SKM-1 (cell line): ENCODE results near the gene CMSS1.
A peak's percentile ranks its signal among the peaks of the same experiment; 100 is the strongest.

Experiments
- DNase-seq: peaks from one replicate; lab custom pipeline; 2025; ENCODE audit not compliant: unreplicated experiment; lab: John Stamatoyannopoulos, UW

CMSS1 gene

DNA sequence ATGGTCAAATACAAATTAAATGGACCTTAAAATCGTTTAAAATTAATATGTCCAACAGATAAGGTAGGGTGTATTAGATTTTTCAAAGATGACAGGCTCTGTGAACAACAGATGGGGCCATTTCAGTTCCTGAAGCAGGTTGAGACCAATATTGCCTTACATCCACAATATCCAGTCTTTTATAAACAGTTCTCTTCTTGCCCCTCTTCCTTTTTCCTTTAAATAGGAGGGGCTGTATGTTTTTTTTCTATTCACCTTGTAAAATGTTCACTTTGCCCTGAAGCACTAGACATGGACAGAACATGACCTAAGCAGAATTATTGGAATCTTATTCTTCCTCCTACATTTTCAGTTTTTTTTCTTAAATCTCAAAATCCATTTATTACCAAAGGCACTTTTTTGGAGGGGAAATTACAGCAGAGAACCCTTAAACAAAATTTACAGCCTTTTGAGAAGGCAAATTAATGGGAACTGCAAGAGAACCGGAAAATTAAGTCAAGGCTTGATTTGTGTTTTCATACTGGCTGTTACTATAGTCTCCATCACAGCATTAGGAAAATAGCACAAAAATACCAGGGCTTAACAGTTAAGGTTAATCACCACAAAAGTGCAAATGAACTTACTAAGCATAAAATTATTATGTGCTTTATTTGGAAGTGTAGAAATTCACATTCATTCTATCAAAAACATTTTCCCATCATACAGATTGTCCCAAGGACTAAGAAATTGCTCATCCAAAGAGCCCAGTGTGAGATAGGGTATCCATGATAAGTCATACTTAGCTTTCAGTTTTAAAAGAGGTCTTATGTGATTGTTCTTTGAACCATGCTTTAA is 55.8 kb downstream of the CMSS1 start:
- no peak for DNase-seq

DNA sequence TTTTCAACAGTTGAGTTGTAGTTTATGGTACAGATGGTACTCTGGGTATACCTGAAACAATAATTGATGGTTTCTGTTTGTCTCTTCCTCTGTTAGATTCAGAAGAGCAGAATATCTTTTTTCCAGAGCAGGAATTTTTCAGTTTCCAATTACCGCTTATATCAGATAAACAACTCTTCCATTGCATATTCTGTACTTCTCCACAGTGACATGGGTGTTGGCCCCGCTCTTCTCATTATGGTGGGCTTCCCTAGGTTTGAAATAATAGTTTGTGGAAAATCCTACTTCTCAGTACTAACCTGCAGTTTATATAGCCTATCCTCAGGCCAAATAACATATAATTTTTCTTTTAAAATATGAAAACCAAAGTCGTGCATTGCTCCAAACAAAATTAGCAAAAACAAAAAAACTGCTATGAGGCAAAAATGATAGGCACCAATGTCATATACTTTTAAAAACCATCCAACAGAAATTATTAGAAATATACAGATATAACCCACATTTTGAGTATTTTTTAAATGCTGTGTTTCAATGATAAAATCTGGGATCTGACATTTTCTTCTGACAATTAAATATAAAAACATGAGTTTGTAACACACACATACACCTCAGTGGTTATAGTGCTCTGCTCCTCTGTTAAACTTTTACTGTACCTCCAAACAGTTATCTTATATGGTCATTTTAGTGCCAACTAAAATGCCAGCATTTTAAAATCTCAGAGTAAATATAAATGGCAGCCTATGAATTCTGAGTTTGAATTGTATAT is 56.8 kb downstream of the CMSS1 start:
- DNase-seq: no peak

DNA sequence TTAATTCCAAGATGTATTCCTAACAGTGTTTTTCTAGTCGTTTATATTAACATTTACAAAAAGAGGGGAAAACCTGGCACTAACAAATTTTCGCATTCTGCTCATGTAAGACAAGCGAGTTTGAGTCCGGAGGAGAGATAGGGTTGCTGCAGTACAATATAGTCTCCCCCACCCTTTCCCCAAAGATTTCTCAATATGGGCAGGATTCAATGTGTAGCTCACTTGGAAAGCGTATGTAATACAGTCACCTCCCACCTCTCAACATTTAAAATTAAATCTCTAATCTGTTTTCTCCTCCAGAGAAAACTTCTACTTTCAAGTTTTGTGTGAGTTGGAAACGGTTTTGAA is 57.9 kb downstream of the CMSS1 start:
- DNase-seq: peak; percentile 43

DNA sequence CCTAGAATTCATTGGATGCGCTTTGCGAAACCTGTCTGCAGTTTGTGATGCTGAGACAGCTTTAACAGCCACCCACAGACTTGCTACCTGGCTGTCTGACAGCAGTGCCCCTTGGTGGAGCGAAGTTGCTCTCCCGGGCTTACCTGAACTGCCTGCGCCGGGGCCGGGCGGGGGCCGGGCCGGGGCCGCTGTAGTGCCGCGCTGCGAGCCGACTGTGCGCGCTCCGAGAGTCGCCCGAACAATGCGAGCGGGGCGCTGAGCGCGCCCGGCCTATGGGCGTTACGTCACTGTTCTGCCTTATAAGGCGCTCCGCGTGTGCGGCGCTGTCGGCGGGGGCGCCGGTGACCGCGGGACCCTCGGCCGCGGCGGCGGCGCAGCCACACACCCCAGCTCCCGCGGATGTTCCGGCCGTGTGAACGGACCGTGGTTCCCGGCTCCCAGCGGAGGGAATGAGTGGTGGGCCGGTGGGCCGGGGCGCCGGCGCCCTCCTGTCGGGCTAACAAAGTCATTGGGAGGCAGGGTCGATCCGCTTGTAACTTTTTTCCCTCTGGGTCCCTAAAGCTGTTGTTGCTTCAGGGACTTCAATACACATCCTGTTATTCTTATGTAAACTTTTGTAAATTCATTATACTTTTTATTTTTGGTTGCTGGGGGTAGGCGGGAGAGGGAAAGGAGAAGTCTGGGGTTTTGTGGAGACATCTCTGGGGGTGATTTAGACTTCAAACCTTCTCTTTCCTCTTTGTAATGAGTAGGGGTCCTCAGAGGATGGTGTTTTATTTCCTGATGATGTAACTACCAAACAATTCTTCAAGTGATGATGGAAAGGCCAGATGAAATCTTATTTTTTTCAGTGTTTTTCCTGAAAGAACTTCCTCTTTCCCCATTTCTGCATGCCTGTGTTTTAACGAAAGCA is 58.5 kb downstream of the CMSS1 start:
- peak; percentile 34 for DNase-seq

DNA sequence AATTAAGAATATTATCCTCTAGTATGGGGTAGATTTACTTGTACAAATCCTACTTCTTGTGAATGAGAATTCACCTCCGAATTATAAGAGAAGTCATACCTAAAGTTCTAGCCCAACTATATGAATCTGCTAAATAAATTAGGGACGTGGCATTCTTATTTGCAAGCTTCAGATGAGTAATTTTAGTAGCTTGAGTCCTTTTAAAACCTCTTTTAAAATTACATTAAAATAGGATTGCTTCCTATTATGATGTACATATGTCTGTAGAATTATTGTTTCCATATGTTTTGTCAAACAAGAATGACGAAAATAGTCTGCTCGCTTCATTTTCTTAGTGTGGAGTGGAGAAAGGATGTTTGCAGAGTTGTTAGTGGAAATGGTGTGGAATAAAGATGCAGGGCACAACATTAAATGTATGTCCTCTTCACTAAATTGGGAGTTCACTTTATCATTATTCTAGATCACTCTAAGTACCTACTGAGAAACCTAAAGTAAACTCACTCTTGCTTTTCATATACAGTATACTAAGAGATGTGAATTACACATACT is 59.4 kb downstream of the CMSS1 start:
- DNase-seq: no peak

DNA sequence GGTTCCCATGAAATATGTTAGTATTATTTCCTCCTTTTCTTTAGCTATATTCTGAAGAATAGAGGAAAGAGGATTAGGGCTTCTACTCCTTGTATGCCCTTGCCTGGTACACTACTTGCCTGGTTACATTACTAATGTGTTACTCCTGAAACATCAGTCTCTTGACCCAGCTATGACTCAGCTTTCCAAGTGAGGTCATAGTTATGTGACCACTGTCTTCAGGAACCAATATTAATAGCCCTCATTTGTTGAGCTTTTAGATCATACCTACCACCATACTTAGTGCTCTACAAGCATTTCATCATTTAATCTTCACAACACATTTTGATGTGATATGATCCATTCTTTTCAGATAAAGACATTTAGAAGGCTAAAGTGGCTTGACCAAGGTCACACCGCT is 60.3 kb downstream of the CMSS1 start:
- no peak for DNase-seq

DNA sequence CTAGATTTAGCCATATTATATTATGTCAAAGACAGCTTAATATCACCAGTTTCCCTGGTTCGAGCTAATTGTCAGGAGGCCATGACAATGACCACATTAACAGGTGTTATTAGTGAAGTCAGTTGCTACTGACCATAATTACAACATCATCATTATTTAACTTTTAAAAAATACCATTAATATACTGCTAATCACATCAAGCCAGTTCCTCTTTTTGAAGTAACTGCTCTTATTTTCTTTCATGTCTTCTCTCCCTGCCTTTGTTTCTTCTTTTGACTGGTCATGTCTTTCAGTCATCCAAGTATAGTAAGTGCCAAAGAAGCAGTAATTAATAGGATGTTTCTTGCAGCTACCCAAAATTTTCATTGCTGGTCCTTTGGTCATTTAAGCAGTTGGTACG is 61.6 kb downstream of the CMSS1 start:
- no peak for DNase-seq

DNA sequence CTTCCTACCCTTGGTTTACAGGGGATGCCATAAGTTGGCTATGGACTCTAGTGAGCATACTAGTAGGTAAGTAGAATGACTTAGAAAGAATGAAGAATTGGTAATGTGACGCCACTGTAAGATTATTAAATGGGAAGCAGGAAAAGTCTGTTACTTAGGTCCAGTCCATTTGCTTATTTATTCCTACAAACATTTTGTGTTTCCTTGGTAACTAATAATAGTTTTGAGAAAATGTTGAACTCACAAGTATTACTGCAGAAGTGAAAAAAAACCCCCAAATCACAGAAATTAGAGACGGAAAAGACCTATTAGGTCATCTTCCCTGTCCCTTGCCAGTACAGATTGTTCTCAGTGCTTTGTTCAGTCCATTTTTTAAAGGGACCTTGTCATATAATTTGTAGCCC is 63.5 kb downstream of the CMSS1 start:
- DNase-seq: no peak

DNA sequence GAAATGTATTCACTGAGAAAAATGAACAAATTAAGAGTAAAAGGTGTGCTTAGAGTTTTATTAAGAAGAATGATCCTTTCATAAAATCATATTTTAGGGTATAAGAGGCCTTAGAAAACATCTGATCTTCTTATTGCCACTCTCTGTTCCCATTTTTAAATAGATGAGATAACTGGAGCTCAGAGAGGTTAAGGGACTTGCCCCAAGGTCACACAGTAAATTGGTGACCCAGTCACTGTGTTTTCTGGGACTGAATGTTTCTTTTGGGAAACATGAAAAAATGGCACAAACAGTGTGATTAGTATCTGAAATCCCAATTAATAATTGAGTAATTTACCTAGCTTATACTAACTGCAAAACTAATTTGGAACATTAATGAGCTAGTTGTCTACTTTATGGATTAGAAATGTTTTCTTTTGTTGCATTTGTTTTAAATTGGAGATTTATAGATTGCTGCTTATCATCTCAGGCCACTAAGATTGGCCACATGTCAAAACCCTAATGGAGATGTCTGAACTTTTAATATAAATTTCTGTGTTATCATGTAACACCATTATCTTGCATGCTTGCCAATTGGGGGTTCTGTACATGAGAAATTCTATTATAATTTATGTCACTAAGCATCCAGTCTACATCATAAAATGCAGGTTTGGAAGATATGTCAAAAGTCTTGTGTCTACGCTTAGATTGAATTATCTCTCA is 64.9 kb downstream of the CMSS1 start:
- no peak for DNase-seq

DNA sequence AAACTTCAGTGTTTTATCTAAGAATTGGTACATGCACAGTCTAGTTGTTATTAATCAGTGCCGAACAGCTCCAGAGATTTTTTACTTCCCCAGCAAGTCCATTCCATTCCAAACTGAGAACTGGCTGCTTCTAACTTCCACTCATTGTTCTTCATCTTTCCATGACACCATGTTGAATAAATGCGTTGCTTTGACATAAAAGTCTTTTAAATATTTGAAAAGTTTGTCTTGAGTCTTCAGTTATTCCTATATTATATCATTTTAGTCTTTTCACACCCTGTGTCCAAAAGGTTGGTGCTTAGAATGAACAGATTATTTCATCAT is 65.4 kb downstream of the CMSS1 start:
- DNase-seq: no peak

DNA sequence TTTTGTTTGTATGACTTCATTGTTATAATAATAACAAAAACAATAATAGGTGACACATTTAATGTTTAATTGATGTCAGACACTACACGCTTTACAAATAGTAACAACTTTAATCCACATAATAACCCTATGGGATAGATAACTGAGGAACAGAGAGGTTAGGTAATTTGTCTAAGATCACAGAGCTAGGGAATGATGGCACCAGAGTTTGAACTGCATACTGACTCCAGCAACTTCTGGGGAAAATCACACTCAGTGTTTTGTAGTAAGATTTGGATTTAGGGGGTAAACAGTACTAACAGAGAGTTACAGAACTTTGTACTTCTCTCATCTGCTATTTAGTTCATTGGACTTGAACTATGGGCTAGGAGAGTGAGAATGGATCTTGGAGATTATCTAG is 66.0 kb downstream of the CMSS1 start:
- DNase-seq: no peak

DNA sequence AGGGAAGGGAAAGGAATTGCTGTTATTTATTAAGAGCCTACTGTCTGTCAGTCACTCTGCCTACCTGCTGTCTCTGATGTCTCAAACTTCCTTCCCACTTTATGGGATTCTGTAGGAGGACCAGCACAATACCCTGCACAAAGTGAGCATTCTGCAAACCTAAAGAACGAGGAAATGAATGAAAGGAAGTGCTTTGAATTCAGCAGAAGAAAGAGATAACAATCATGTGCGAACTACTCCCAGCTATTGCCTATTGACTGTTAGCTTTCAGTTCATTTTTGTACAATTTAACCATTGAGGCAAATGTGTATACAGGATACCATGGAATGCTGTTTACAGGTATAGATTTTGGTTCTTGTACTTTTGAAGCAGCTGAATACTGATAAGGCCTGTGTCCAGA is 66.8 kb downstream of the CMSS1 start:
- DNase-seq: no peak

DNA sequence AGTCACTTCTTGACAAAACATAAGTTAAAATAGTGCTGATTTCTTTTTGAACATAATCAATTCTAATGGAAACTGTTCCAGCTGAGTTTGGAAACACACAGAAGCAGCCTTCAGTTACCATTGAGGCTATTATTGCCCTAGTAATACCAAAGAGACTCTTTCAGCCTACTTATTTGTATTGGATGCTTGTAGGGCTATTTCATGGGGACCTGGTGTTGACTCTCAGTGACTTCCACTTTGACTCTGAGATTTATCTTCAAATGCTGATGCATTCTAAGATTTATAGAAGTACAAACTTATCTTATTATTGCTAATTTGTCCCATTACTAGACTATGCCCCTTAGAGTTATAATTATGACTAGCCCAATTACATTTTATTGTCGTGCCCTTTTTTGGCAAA is 67.4 kb downstream of the CMSS1 start:
- DNase-seq: no peak

DNA sequence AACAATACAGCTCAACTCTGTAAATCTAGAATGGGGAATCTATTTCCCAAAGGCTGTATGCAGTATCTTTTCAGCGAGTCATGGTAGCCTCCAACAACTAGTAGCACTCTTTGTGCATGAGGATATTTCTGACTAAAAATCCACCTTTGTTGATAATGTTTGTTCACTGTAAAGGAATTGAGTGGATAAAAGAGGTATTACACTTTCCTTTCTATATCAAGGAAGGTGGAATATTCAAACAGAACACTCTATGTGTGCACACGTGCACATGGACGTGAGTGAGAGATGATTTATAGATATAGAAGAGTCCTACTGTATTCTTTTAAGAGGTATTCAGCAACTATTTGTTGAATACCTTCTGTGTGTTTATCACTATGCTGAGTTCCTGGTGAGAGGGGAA is 68.2 kb downstream of the CMSS1 start:
- no peak for DNase-seq

DNA sequence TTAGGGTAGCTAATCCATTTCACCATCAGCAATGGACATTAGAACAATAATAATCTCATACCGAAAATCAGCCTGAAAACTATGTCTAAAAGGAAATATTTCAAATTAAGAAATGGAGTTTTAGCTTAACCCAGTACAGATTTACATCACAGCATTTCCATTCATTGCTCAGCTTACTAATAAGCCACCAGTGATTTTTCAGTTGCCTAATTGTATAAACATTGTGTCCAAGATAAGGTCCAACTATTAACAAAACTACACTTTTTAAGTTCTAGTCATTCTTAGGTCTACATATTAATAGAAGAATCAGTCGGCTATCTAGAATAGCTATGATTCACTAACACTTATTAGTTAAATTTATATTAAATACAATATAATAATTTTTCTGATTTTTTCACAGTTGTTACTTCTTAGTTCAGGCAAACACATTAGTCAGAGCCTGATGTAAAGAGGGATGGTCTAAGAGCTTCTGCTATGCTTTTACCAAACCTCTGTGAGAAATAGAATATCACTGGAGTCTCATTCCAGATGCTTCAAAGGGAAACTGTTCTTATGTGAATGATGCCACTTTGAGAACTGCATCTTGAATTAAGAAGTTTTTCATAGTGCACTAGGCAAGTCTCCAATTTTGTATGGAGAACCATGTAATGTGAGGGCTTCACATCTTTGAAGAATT is 74.1 kb downstream of the CMSS1 start:
- DNase-seq: no peak

DNA sequence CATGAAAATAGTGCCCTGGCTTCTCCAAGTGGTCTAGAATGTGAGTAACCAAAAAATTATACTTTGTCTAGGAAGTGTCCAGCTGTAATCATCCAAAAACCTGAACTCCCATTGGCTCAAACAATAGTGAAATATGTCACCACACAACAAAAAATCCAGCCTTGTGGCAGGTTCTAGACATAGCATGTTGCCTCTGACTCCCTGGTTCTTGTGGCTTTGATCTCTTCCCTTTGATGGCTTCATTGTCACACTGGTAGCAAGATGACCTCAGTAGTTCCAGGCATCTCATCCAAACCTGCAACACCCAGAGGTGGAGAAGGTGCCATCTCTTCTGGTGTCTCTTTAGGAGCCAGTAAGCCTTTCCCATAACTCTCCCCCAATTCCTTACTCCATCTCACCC is 74.7 kb downstream of the CMSS1 start:
- no peak for DNase-seq

DNA sequence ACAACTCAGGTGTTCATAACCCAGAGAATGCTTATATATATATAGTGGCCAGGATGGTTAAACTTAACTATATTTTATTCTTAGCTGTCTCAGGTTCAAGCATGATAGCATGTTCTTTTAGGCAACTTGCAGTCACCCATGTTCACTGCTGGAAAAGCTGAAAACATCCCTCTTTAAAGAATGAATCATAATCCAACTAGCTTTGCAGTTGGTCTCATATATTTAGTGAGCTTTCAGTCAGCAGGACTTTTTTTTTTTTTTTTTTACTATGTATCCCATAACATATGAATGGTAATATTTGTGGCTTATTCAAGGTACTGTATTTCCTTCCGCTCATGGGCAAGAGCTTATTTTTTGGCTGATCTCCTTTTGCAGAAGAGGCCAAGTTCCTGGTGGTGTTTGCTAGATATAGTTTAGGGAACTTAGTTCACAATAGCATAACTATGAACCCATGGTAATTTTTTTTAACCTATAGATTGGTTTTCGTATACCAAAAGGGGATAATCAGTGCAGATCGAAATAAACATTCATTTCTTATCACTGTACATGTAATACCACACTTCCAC is 77.6 kb downstream of the CMSS1 start:
- DNase-seq: no peak

DNA sequence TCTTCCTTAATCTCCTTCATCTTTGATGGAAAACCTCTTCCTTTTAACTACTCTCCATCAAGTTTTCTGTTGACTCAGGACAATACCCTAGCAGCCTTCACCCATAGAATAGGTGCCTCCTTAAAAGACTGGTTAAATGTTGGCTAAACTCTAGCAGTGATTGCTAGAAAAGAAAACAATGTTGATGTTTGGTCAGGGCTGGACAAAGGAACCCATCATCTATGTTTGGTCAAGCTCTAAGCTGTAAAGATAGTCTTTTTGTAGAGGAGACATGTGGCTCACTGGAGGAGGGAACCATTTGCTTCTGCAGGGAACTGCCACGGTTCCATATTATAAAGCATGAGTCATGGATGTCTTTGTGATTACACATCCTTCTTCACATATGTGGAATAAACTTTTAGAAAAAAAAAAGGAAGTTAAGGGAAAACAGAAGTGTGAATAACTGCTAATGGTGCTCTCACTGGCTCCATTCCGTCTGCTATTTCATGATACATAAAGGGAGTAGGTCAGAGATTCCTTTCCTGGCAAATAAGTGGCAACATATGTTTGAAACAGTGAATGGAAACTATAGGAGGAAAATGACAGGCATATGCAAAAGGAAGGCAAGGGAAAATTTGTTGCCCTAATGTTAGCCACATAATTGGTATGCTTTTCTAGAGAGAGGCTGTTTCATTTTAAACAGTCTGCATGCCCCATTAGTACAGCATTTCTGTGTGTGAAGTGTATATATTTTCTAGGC is 78.2 kb downstream of the CMSS1 start:
- DNase-seq: peak; percentile 80

DNA sequence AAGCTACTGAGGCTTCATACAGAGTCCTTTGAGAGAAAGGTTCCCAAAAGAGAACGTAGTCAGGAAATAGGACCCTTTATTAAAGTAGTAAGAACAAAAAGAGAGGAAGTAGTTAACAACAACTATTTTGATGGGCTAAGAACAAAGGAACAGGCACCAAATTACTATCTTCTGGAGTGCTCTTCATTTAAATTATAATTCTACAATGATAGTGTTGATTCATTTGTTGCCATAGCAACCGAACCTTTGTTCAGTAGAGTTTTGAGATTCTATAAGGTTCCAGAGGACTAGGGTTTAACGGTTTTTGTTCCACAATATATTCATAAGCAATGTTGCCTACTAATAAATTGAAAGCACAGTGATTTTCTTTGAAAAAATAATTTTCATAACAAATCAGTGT is 78.8 kb downstream of the CMSS1 start:
- DNase-seq: peak; percentile 21
